Esophagus muscularis mucosa (tissue), 4 donors: ENCODE data around the gene TRIM3. TPM values are rescaled to one million over a fixed set of nuclear protein-coding genes. Genes with fewer than 3 reads are reported as not detected.

ENCODE experiments used
- DNase-seq: peaks from one replicate; pipeline ENCODE4 v3.0.0-alpha.2; 2017; ENCODE audit errors: extremely low spot score
- H3K27ac ChIP-seq, 4 donors: fragments of 200-600 bp; sonication (generic); replicated peaks in 1 of 4; 1 replicate in 3 of 4; 2 replicates in 1 of 4; pipeline ENCODE4 v1.5.1; 2016 to 2019; ENCODE audit warnings: mild to moderate bottlenecking in 1 of 4
- H3K27me3 ChIP-seq, 4 donors: fragments of 200-600 bp; sonication (generic); one replicate each; pipeline versions ENCODE4 v1.5.1 to v1.6.0; 2016 to 2019
- H3K36me3 ChIP-seq, 4 donors: fragments of 200-600 bp; sonication (generic); one replicate each; pipeline ENCODE4 v1.5.1; 2016 to 2019
- H3K4me1 ChIP-seq, 4 donors: fragments of 200-600 bp; sonication (generic); one replicate each; pipeline ENCODE4 v1.5.1; 2016 to 2019
- H3K4me3 ChIP-seq, 4 donors: fragments of 200-600 bp; sonication (generic); 1 replicate in 2 of 4; 2 replicates in 2 of 4; pipeline ENCODE4 v1.5.1; 2016 to 2019; ENCODE audit warnings: mild to moderate bottlenecking in 4 of 4, moderate library complexity in 1 of 4
- H3K9me3 ChIP-seq, 4 donors: fragments of 200-600 bp; sonication (generic); 1 replicate in 3 of 4; 2 replicates in 1 of 4; pipeline ENCODE4 v1.5.1; 2016 to 2019
- EP300 ChIP-seq: sonication (generic); formaldehyde crosslinking; IDR thresholded peaks from one replicate; pipeline ENCODE4 v1.6.1; 2017; ENCODE audit warnings: antibody characterized with exemption
- POLR2A ChIP-seq: fragments of 450-650 bp; IDR thresholded peaks from one replicate; pipeline ENCODE4 v1.6.1; 2017; ENCODE audit warnings: antibody characterized with exemption, moderate library complexity, mild to moderate bottlenecking, low read depth
- POLR2AphosphoS5 ChIP-seq, 2 donors: sonication (generic); formaldehyde crosslinking; IDR thresholded peaks; one replicate each; pipeline ENCODE4 v1.6.1; 2017; ENCODE audit warnings: antibody characterized with exemption in 2 of 2
- WGBS: methylation state at CpG from one replicate; pipeline ENCODE4 v1.1.5; 2018; 5-methylcytosine and 5-hydroxymethylcytosine counted together
- intact Hi-C: fragments of 100-400 bp; cut with DNase I; formaldehyde crosslinking; loops from one replicate; pipeline ENCODE4 v1.15.1; 2023
- total RNA-seq, 4 donors: library from RNA; depleted of rRNA; stranded (reverse); fragments of >200 nt; gene quantifications; one replicate each; pipeline versions ENCODE4 v1.1.0 to v1.2.1, GENCODE V29; 2016
- TF ChIP-seq, protein P1 (sequence below), 3 experiments: fragments of 200-600 bp in 2 of 3; fragments of 450-650 bp in 1 of 3; sonication (generic) in 2 of 3; IDR thresholded peaks; one replicate each; pipeline ENCODE4 v1.5.1; 2017 to 2019; ENCODE audit warnings: antibody characterized with exemption in 3 of 3, mild to moderate bottlenecking in 2 of 3, moderate library complexity in 1 of 3

The TRIM3 gene
- total RNA-seq, 4 donors from 2014 or later, result 26.6 to 47.6 (median 35.3) TPM

DNA sequence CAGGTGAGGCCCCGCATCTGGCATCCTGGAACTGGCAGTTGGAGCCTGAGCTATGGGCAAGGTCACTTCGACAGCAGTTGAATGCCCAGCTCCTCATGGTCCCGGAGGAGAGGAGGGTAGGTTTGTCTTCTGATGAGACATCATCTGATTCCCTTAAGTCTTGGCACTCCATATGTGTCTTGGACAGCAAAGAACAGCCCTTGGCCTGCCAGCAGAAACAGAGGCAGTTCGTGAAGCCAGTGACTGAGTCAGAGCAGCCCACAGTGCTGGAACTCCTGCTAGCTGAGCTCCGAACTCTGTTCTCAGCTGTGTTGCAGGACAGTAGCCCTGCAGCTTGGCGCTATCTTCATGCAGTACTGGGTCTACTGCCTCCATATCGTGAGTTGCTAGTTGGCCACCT is 24.4 kb upstream of the TRIM3 start:
- intact Hi-C loops, result no loop called here
- DNase-seq, result no peak
- peaks cover 0 to 41% (median 16%) of the 10 kb centered on the region in 4 donors for H3K36me3 ChIP-seq

DNA sequence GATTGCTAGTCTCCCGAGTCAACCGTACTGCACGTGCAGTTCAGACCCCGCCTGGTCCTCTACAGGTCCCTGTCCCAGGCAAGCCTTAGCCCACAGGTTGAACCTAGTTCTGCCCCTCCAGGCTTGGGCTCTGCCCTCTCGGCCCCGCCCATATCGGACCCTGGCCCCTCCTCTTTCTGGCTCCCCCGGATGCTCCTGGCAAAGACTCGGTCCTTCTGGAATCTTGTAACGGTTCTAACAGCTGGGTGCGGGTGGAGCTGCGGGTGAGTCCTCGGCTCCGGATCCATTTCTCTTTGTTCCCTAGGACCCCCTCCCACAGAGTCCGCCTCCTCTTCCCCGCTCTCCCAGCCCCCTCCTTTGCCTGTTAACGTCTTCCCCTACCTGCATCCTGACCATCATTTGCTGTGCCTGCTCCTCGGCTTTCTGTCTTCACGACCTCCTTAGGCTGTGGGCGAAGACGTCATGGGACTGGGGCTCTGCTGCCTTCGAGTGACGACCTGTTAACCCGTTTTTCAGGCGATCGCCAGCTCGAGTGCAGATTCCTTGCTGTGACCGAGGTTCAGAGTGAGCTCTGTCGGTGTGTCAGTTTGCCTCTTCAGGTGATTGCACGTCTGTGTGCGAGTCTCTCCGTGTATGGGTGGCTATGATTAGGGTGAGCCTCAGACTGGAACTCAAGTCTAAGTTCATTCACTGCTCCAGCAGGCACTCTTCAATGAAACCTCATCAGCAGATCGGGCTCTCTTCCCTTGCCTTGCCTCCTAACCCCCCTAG is 23.5 kb upstream of the TRIM3 start, which contains the start of gene DNHD1:
TSS of gene DNHD1 (plus strand) at position 212 of the 771 bp plus-strand sequence. CDS start 936 bp downstream, outside the sequence.
- Histone ChIP-seq H3K4me1 (peaks cover 4 to 25% (median 22%) of the 10 kb centered on the region in 4 donors), H3K27ac (peak within 1 kb of the TSS in 3 of 4 donors; percentile 36 to 60 (median 52)), H3K27me3 (no peaks in the 10 kb centered on the region), H3K9me3 (no peaks in the 10 kb centered on the region), H3K36me3 (peaks cover 0 to 41% (median 12%) of the 10 kb centered on the region in 4 donors), H3K4me3 (peak within 1 kb of the TSS; percentile 40 to 52 (median 46))
- peak; percentile 87 for DNase-seq
- intact Hi-C loops, result no loop called here
- TF ChIP-seq, protein P1, sequence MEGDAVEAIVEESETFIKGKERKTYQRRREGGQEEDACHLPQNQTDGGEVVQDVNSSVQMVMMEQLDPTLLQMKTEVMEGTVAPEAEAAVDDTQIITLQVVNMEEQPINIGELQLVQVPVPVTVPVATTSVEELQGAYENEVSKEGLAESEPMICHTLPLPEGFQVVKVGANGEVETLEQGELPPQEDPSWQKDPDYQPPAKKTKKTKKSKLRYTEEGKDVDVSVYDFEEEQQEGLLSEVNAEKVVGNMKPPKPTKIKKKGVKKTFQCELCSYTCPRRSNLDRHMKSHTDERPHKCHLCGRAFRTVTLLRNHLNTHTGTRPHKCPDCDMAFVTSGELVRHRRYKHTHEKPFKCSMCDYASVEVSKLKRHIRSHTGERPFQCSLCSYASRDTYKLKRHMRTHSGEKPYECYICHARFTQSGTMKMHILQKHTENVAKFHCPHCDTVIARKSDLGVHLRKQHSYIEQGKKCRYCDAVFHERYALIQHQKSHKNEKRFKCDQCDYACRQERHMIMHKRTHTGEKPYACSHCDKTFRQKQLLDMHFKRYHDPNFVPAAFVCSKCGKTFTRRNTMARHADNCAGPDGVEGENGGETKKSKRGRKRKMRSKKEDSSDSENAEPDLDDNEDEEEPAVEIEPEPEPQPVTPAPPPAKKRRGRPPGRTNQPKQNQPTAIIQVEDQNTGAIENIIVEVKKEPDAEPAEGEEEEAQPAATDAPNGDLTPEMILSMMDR (IDR thresholded peaks at IDR 0.05), result no peak
- peak; percentile 46 to 57 for TF ChIP-seq POLR2AphosphoS5 (IDR thresholded peaks at IDR 0.05)
- 52% methylated on average over 33 of the region's 33 CpGs for WGBS

More for the DNA sequence above, 24.4 kb upstream of the TRIM3 start:
- Histone ChIP-seq H3K27me3 (no peaks in the 10 kb centered on the region), H3K27ac (peak overlapping the region in 3 of 4 donors; percentile 36 to 60 (median 52)), H3K4me1 (peaks cover 4 to 25% (median 22%) of the 10 kb centered on the region in 4 donors), H3K4me3 (no peak overlapping the region), H3K9me3 (no peaks in the 10 kb centered on the region)
- TF ChIP-seq EP300 (no peak), POLR2AphosphoS5 (IDR thresholded peaks at IDR 0.05) (no peak), POLR2A (no peak)
- TF ChIP-seq, protein P1 (IDR thresholded peaks at IDR 0.05), result no peak
- WGBS, result 52% methylated on average over 6 of the region's 7 CpGs

DNA sequence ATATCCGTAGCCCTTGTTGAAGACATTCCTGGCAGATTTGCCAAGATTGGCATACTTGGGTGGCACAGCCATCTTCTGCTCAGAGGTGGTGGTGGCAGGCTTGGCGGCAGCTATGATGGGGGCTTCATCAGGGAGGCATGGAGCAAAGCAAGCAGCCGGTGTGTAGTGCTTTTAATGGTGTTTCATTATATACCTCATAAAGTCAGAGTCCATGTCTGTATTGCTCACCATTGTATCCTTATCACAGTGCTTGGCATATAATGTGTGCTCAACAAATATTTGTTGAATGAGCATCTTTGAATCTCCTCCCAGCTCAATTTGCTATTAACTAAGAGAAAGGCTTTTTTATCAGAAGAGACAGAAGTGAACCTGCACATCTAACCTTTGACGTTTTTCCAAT is 15.6 kb upstream of the TRIM3 start:
- no peak for DNase-seq
- intact Hi-C loops, result no loop called here
- Histone ChIP-seq H3K27me3 (no peaks in the 10 kb centered on the region), H3K36me3 (peaks cover 0 to 87% (median 43%) of the 10 kb centered on the region in 4 donors), H3K27ac (no peak overlapping the region), H3K9me3 (no peaks in the 10 kb centered on the region), H3K4me3 (no peak overlapping the region), H3K4me1 (no peaks in the 10 kb centered on the region)
- 93% methylated on average over 4 of the region's 4 CpGs for WGBS
- no peak for TF ChIP-seq POLR2AphosphoS5 (IDR thresholded peaks at IDR 0.05)
- TF ChIP-seq POLR2A, result no peak
- TF ChIP-seq, protein P1 (IDR thresholded peaks at IDR 0.05), result no peak
- no peak for TF ChIP-seq EP300

DNA sequence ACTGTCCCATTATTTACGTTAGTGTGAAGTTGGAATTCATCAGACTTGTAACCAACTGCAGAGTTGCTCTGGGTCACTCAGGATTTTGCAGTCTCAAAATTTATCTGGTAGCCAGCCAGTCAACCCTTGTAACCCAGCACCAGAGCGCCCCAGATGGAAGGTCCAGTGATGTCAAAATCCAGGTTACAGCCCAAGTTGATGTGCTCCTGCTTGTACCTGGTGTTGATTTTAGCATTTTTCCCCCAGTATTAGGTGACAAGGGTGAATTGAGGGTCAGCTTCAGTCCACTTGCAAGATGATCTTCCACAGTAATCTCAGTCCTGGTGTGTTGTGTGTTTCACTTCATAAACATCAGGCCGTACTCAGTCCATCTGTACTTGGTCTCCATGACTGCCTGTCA is 15.1 kb upstream of the TRIM3 start:
- Histone ChIP-seq H3K4me1 (no peaks in the 10 kb centered on the region), H3K36me3 (peaks cover 0 to 90% (median 46%) of the 10 kb centered on the region in 4 donors), H3K27ac (no peak overlapping the region), H3K9me3 (no peaks in the 10 kb centered on the region), H3K27me3 (no peaks in the 10 kb centered on the region), H3K4me3 (no peak overlapping the region)
- 92% methylated on average over 3 of the region's 3 CpGs for WGBS
- intact Hi-C loops, result no loop called here
- DNase-seq, result no peak
- TF ChIP-seq POLR2A (no peak), POLR2AphosphoS5 (IDR thresholded peaks at IDR 0.05) (no peak), EP300 (no peak)
- TF ChIP-seq, protein P1 (IDR thresholded peaks at IDR 0.05), result no peak
